RWPE1 (cell line): Measurements from ENCODE around the gene HSPG2.

Experiments used
- CTCF ChIA-PET: fragments of 350-600 bp; sonication (Branson Sonifier 250); formaldehyde crosslinking; extraction: SDS; loops from one replicate; lab custom pipeline; 2021; lab: Yijun Ruan, JAX
- POLR2A ChIA-PET: fragments of 400-600 bp; formaldehyde crosslinking; extraction: SDS; loops from one replicate; lab custom pipeline; 2020; ENCODE audit warnings: antibody characterized with exemption; ENCODE audit not compliant: low non-redundant PET; lab: Yijun Ruan, JAX
- DNase-seq: peaks from one replicate; pipeline ENCODE4 v3.0.0; 2012; ENCODE audit warnings: low spot score
- H3K27ac ChIP-seq: fragments of 450-650 bp; 2 replicates; pipeline ENCODE4 v1.5.1; 2017
- TF ChIP-seq, protein P1 (sequence below): fragments of 450-650 bp; conservative IDR thresholded peaks from 2 replicates; pipeline ENCODE4 v1.5.1; 2017; ENCODE audit warnings: low read depth, mild to moderate bottlenecking

The HSPG2 gene

DNA sequence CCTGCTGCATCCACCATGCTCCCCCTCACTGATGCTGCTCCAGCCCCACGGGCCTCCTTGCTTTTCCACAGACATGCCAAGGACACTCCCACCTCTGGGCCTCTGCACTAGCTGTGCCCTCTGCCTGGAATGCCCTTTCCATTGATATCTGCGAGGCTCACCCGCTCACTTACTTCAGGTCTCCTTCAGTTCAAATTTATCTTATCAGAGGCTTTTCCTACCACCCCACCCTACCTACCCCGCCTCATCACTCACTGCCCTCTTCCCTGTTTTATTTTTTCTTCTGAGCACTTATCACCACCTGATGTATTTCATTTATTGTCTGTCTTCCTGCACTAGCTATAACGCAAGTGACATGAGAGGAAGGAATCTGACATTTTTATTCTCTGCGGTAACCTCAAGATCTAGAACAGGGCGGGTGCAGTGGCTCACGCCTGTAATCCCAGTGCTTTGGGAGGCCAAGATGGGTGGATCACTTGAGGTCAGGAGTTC, 7.0 kb downstream of the HSPG2 start:
- TF ChIP-seq, protein P1, sequence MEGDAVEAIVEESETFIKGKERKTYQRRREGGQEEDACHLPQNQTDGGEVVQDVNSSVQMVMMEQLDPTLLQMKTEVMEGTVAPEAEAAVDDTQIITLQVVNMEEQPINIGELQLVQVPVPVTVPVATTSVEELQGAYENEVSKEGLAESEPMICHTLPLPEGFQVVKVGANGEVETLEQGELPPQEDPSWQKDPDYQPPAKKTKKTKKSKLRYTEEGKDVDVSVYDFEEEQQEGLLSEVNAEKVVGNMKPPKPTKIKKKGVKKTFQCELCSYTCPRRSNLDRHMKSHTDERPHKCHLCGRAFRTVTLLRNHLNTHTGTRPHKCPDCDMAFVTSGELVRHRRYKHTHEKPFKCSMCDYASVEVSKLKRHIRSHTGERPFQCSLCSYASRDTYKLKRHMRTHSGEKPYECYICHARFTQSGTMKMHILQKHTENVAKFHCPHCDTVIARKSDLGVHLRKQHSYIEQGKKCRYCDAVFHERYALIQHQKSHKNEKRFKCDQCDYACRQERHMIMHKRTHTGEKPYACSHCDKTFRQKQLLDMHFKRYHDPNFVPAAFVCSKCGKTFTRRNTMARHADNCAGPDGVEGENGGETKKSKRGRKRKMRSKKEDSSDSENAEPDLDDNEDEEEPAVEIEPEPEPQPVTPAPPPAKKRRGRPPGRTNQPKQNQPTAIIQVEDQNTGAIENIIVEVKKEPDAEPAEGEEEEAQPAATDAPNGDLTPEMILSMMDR = no peak
- ChIA-PET CTCF (interaction anchor here (0.7 kb wide), 1 partner anchor 10 kb away, joined by 3 read pairs; no protein-coding TSS in a partner anchor), POLR2A (no interaction called here)
- DNase-seq = no peak
- H3K27ac ChIP-seq = peak overlapping the region; percentile 78

DNA sequence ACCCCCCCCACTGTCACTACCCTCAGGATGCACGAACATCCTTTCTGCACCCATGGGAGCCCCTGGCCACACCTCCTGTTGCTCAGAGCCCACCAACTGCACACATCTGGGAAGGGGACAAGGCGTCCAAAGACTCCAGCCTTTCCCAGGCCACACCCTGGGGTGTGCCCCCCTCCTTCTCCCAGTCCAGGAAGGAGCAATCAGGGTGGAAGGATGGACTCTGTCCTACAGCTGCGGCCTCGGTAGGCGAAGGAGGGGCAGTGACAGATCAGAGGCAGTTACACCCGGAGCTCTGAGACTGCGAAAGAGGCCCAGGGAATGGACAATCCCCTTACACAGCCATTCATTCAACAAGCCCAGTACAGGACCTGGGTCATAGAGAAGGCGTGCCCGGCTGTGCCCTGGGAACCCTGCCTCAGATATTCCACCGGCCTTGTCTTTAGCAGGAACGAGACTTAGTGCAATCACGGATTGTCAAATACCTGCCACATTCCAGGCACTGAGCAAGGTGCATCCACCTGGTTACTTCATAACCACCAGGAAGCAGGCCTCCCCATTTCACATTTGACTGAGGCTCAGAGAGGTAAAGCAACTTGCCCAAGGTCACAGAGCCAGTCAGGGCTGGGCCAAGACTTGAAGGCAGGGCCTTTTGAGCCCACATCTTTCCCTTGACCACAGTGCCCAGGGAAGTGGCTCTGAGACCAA, 9.4 kb downstream of the HSPG2 start:
- ChIA-PET CTCF (no interaction called here), POLR2A (no interaction called here)
- peak overlapping the region; percentile 78 for H3K27ac ChIP-seq
- no peak for DNase-seq
- TF ChIP-seq, protein P1 = no peak

DNA sequence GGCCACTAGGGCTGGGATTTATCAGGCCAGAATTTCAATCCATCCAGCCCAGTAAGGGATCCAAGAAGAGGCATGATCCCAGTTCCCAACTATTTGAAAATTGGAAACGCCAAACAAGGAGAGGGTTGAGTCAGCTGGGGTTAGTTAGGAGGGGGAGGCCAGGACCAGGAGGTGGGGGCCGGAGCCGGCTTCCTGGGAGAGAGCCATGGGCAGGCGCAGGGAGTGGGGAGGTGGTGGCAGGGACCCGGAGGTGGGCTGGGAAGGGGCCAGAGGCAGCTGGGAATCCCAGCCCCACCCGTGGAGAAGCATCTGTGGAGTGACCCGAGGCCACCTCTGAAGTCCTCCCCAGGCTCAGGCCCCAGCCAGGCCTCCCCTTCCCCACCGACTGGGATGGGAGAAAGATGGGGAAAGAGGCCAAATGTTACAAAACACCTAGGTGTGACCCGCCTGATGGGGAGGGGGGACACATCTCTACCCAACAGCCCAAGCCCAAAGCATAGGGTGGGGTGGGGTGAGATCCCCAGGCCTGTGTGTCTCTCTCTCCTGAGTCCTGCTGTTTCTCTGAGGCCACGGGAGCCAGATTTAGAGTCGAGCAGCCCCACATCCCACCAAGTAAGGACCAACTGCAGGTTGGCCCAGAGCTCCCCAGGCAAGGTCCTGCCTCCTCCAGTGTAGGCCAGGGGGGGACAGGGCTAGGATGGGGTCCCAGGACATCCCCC, 10.1 kb downstream of the HSPG2 start:
- ChIA-PET POLR2A (no interaction called here), CTCF (interaction anchor here (0.7 kb wide), 1 partner anchor 205 kb away, joined by 3 read pairs; no protein-coding TSS in a partner anchor)
- DNase-seq = no peak
- peak overlapping the region; percentile 78 for H3K27ac ChIP-seq
- TF ChIP-seq, protein P1 = no peak

DNA sequence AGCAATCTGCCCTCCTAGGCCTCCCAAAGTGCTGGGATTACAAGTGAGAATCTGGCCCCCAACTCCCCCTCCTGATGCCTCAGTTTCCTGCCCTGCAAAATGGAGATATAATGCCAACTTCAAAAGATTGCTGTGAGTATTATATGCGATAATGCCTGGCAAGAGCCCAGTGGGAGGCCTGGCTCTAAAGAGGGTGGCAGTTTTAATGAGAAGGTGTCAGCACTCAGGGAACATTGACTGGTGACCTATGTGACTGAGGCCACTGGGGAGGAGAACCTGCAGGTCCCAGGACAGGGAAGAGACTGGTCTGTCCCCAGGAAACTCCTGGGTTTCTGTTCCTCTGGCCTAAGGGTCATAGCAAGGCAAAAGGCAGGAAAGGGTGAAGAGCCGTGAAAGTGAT, 11.0 kb downstream of the HSPG2 start:
- DNase-seq = no peak
- POLR2A ChIA-PET = no interaction called here
- CTCF ChIA-PET = no interaction called here
- TF ChIP-seq, protein P1 = no peak
- H3K27ac ChIP-seq = peak overlapping the region; percentile 78

DNA sequence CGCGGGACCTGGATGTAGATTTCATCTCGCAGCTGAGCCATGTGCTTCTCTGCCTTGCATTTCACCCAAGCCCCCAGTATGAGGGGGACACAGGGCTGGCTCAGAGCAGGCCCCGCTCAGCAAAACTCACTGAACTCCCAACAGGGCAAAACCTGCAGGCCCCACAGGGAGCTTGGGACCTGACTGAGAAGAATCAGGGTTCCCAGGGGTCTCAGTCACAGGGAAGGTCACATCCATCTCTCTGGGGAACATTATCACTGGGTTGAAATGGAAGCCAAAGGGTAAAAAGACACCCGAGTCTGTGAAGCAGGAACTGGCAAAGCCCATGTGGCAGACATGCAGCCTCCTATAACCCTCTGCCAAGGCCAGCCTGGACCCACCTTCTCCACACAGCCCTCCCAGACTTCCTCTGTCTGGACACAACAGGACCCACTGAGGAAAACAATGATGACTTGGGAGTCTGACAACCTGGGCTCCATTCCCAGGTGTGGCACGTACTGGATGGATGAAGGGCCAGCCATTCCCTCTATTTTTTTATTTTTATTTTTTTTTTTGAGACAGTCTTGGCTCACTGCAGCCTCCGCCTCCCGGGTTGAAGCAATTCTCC, 11.7 kb downstream of the HSPG2 start:
- ChIA-PET CTCF (interaction anchor here (0.6 kb wide), 1 partner anchor 110 kb away, joined by 3 read pairs; no protein-coding TSS in a partner anchor), POLR2A (no interaction called here)
- DNase-seq = no peak
- TF ChIP-seq, protein P1 = no peak
- peak overlapping the region; percentile 78 for H3K27ac ChIP-seq

DNA sequence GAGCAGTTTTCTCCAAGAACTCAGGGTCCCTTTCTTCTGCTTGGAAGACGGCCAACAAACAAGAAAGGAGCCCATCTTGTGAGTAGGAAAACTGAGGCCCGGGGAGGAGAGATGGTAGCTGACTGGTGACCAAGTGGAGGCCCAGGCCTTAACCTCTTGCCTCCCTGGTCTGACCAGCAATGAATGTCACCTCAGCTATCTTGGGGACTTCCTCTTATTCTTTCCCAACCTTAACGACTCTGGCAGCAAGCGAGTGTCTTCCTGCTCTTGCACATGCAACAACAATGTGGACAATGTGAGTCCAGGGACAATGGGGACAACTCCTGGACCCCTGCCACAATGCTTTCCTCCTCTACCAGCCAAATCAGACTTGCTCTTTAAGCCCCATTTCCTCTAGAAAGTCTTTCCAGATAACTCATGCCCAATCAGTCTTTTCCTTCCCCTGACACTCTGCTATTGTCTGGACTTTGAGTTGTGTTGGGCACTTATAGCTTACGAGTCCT, 12.6 kb downstream of the HSPG2 start:
- TF ChIP-seq, protein P1 = no peak
- H3K27ac ChIP-seq = no peak overlapping the region
- no peak for DNase-seq
- ChIA-PET CTCF (no interaction called here), POLR2A (no interaction called here)
